ENCODE data around the gene VARS2.
A peak's percentile ranks its signal among the peaks of the same experiment; 100 is the strongest.

The VARS2 gene

DNA sequence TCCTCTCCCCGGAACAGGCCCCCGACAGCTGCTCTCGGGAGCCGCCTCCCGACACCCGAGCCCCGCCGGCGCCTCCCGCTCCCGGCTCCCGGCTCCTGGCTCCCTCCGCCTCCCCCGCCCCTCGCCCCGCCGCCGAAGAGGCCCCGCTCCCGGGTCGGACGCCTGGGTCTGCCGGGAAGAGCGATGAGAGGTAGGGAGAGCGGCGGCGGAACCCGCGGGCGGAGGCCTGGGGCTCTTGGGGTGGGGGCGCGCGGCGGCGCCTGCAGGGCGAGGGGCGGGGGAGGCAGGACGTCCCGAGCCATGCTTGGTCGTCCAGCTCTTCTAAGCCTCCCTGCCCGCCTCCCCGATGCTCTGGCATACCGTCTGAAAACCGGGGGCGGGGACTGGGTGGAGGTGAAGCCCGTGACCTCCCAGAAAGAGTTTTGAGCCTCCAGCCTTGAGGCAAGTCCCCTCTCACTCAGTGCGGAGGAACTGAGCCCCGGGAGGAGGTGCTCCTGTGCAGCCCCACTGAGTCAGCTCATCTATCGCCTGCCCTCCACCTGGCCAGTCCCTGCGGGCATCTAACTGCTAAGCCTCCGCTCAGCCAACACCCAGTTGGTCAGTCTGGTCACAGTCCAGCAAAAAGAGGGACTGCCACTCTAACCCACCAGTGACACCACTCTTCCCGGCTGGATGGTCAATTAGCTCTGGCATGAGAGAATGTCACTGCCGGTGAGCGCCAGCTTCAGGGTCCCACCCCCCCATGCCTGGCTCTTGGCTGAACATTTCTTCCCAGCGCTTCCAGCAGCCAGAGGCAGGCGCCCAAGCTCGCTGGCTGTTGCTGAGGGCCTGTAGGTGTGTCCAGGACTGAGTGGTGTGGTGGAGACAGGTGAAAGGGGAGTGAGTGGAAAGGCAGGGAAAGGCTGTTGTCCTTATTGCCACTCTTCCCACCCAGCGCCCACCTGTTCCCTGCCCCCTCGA lies 29.2 kb upstream of the VARS2 start:
- peak in 1 of 3 experiments; percentile 27 for DNase-seq (ENCODE audit: low read depth in 3 of 3)

DNA sequence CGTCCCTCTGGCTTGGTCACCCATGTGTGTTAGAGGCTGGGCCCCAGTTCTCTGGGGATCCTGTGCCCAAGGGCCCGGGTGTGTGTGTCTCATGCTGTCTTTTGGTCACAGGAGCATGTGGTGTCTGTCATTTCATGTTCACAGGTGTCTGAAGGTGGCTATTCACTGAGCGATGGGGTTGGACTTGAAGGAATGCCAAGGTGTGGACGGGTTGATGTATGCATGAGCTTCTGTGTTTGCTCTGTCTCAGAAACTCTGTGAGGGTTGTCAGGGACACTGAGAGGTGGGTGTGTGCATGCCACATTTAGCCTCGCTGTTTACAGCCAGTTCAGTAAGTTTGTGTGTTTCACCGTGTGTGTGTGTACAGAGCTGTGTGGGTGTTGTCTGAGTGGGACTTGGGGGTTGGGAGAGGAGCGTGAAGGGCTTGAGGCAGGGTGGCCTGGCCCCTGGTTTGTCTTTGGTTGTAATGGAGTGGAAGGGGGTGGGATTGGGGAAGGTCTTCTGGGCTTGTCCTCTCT lies 28.5 kb upstream of the VARS2 start:
- no peak for DNase-seq (ENCODE audit: low read depth in 3 of 3)

DNA sequence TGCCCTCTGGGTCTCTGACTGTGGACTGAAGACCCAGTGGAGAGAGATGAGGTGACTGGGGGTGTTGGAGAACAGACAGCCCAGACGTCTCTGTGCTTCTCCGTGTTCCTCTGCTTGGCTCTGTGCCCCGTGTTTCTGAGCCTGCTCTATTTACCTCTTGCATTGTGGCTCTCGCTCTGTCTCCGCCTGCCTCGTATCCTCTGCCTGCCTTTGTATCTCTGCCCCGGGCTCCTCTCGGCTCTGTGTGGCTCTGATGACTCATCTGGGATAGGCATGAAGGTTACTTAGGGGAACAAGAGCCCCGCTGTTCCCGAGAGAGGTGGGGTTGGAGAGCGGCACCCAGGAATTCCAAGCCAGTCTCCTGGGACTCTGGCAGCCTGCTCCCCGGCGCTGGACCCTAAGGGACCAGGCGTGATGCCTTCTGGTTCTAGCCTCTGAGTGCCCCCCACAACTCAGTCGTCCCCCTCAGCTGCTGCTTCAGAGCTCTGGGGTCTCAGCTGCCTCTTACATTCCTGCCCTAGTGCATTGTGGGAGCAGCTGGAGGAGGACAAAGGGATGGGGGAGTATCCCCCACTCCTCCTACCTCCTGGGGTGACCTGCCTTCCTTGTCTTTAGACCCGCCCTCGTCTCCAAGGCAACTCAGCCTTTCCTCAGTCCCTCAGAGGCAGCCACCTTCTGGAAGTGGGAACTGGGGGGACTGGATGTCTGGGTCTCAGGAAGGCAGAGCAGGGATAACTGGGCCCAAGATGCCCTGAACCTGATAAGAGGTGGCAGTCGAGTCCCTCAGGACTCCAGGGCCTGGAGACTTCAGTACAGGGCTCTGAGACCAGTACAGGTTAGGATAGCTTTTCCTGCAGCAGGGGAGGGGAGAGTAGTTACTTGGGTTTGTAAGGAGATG lies 27.8 kb upstream of the VARS2 start:
- peak in 1 of 3 experiments; percentile 21 for DNase-seq (ENCODE audit: low read depth in 3 of 3)

DNA sequence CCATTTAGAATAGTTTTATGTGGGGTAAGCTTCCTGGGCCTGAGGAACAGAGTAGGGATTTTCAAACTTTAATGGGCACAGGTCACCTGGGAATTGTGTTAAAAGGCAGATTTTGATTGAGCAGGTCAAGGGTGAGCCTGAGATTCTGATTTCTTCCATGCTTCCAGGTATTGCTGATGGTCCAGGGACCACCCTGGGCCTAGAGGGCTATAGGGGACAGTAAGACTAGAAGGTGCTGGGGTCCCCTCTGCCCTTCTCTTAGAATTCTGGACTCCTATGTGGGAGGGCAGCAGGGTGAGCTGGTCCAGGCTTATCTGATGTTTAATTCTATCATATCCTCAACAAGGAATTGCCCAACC lies 27.2 kb upstream of the VARS2 start:
- no peak for DNase-seq (ENCODE audit: low read depth in 3 of 3)

DNA sequence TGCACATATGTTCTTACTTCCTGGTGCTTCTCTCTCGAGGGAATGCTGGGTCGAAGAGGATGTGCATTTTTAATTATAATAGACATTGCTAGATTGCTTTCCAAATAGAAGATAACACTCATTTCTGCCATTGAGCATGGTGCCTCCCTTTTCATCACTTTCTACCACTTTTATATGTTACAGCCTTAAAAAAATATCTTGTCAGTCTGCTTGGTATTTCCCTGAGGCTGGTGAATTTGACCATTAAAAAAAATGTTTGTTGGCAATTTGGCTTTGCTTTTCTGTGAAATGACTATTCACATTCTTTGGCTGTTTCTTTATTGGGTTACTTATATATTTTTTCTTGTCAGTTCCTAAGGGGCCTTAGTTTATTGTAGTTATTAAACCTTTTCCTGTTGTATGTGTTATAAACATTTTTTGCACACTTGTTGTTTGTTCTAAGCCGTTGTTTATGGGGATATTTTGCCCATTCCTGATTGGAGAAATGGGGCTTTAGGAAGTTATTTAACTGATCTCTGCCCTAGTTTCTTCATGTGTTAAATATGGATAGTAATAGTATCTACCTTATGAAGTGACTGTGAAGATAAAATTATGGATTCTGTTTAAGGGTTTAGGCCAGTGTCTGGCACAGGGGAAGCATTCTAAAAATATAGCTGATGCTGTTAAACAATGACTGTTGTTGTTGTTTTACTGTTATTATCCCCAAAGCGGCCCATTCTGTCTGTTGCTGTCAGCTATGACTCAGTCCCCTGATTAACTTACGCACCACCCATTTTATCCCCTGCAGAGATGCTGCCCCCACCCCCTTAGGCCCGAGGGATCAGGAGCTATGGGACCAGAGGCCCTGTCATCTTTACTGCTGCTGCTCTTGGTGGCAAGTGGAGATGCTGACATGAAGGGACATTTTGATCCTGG lies 25.9 kb upstream of the VARS2 start:
- no peak for DNase-seq (ENCODE audit: low read depth in 3 of 3)

DNA sequence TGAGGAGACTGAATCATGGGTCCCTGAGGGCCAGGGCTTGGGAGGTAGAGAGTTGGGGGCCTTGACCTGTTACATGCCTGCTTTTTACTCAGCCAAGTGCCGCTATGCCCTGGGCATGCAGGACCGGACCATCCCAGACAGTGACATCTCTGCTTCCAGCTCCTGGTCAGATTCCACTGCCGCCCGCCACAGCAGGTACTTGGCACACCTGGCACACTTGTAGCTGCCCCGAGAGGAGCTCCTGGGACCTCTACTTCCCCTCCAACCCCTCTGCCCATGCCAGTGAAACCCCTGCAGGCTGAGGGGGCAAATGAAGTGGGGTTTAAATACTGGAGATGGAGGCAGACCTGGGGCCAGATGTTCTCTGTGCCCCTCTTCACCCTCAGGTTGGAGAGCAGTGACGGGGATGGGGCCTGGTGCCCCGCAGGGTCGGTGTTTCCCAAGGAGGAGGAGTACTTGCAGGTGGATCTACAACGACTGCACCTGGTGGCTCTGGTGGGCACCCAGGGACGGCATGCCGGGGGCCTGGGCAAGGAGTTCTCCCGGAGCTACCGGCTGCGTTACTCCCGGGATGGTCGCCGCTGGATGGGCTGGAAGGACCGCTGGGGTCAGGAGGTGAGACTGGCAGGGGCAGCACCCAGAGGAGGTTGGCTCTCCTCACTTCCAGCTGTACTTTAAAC lies 25.1 kb upstream of the VARS2 start:
- DNase-seq (ENCODE audit: low read depth in 3 of 3): no peak

DNA sequence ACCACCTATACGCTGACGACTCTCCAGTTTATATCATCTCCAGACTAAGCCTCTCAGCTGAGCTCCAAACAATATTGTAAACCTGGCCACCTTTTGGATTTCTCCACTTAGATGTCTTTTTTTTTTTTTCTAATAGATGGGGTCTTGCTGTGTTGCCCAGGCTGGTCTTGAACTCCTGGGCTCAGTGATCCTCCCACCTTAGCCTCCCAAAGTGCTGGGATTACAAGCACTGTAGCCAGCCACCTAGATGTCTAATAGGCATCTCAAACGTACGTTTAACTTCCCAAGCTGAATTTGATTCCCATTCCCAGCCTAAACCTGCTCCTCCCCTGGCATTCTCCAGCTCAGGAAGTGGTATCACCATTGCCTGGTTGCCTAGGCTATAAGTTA lies 24.5 kb upstream of the VARS2 start:
- DNase-seq (ENCODE audit: low read depth in 3 of 3): no peak

DNA sequence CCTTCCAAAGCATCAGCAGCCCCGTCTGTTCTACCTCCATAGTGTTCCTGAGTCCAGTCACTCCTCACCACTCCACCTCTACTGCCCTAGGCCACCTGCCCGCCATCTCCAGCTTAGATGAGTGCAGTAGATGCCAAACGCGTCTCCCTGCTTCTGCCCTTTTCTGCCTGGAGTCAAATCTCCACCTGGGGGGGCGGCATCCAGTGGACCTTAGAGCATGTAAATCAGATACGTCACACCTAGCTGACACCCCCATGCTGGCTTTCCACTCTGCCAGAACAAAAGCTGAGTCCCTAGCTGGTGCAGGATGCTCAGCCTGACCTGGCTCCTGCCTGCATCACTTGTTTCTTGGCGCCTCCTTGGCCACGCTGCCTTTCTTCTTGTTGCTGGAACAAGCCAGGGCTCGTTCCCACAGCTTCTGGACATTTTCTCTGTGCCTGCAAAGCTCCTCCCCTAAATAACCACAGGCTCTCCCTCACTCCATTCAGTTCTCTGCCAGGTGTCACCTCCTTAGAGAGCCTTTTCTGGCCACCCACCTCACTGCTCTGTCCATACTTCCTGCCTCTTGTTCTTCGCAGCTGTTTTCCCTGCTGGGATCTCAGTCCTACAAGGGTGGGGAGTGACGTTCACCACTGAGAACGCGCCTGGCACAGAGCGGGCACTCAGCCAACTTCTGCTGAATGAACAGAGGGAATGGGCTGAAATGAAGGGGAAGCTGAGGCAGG lies 24.0 kb upstream of the VARS2 start:
- no peak for DNase-seq (ENCODE audit: low read depth in 3 of 3)

DNA sequence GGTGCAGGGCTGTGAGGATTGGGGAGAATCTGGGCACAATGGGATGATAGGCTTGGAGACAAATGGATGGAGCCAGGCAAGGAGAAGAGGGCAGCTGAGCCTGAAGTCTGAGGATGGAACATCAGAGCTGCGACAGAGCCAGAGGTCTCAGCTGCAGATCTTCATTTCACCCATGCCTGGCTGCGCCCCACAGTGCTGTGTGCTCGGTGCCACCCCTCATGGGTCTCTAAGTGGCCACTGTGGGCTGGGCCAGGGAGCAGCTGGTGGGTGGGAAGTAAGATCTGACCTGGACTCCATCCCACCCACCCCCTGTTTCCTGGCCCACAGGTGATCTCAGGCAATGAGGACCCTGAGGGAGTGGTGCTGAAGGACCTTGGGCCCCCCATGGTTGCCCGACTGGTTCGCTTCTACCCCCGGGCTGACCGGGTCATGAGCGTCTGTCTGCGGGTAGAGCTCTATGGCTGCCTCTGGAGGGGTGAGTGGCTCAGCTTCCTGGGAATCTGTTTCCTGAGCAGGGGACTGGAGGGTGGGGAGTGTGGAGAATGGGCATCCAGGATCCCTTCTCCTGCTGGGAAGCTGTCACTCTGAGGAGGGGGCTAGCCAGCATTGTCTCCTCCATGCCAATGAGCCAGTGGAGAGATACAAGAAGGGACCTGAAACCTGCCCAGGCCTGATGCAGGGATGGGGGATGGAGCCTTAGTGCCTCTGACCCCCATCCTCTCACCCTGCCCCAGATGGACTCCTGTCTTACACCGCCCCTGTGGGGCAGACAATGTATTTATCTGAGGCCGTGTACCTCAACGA lies 23.2 kb upstream of the VARS2 start:
- DNase-seq (ENCODE audit: low read depth in 3 of 3): no peak

DNA sequence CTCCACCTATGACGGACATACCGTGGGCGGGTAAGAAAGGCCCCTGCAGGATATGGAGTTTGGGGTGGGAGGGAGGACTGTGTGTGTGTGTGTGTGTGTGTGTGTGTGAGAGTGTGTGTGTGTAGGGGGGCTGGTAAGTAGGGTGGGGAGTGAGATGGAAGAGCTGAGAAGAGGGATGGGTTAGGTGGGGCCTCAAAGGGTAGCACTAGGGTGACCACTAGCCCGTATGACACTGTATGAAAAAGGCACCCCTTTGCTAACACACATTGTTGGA lies 22.7 kb upstream of the VARS2 start:
- no peak for DNase-seq (ENCODE audit: low read depth in 3 of 3)

DNA sequence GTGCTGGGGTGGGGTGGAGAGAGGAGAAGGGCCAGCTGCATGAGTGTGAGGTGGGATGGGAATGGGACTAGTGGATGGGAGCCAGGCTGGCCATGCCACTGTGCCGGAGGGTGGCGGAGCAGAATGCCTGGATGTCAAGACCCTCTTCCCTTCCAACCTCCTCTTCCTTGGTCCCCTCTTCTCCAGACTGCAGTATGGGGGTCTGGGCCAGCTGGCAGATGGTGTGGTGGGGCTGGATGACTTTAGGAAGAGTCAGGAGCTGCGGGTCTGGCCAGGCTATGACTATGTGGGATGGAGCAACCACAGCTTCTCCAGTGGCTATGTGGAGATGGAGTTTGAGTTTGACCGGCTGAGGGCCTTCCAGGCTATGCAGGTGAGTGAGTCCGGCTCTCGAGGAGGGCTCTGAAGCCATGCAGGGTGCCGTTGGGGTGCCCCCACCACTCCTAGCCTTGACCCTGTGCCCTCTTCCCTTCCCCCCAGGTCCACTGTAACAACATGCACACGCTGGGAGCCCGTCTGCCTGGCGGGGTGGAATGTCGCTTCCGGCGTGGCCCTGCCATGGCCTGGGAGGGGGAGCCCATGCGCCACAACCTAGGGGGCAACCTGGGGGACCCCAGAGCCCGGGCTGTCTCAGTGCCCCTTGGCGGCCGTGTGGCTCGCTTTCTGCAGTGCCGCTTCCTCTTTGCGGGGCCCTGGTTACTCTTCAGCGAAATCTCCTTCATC lies 22.1 kb upstream of the VARS2 start:
- DNase-seq (ENCODE audit: low read depth in 3 of 3): no peak

DNA sequence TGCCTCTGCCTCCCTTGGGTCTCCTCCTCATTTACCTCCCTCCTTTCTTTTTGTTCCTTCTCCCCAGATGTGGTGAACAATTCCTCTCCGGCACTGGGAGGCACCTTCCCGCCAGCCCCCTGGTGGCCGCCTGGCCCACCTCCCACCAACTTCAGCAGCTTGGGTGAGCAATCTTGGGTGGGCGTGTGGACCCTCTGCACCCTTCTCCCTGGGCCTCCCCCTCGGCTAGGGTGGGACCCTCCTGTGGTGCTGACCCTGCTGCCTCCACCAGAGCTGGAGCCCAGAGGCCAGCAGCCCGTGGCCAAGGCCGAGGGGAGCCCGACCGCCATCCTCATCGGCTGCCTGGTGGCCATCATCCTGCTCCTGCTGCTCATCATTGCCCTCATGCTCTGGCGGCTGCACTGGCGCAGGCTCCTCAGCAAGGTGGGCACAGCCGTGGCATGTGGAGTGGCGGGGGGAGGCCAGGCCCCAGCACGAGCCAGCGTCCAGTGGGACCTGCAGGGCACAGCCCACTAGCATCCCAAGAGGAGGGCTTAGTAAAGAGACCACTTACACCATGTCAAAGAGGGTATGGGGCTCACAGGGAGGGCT lies 20.9 kb upstream of the VARS2 start:
- no peak for DNase-seq (ENCODE audit: low read depth in 3 of 3)

DNA sequence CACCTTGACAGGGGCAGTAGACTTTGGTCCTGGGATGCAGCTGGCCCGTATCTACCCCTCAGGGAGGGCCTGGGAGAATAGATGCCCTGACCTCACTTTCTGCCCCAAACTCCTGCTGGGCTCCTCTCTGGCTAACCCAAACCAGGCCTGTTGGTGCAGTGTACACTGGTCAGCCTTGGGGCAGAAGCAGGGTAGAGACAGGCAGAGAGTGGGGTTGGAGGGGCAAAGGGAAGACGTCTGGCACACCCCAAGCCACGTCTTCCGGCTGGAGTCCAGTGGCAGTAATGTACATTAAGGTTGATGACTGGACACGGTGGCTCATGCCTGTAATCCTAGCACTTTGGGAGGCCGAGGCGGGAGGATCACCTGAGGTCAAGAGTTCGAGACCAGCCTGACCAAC lies 20.4 kb upstream of the VARS2 start:
- no peak for DNase-seq (ENCODE audit: low read depth in 3 of 3)

DNA sequence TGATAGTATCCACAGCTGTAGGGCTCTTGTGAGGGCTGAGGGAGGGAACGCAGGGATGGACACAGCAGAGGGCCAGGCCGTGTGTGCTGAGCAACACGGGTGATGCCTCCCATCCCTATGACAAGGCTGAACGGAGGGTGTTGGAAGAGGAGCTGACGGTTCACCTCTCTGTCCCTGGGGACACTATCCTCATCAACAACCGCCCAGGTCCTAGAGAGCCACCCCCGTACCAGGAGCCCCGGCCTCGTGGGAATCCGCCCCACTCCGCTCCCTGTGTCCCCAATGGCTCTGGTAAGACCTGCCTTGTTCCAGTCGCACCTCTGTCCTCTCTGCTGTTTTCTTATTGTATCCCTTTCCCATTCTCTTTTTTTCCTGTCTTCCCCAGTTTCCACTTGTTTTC lies 19.7 kb upstream of the VARS2 start:
- no peak for DNase-seq (ENCODE audit: low read depth in 3 of 3)

DNA sequence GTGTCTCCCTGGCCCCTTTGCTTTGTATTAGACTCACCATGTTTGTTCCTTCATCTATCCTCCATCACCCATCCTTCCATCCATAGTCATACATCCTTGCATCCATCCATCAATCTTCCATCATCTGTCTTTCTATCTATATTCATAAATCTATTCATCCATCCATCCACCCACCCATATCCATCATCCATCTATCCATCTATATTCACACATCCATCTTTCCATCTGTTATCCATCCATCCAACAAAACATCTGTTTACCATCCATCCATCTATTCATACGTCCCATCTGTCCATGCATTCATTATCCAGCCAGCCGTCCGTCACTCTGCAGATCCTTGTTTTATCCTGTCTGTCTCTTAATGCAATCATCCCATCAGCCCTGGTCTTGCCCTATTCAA lies 19.1 kb upstream of the VARS2 start:
- no peak for DNase-seq (ENCODE audit: low read depth in 3 of 3)

DNA sequence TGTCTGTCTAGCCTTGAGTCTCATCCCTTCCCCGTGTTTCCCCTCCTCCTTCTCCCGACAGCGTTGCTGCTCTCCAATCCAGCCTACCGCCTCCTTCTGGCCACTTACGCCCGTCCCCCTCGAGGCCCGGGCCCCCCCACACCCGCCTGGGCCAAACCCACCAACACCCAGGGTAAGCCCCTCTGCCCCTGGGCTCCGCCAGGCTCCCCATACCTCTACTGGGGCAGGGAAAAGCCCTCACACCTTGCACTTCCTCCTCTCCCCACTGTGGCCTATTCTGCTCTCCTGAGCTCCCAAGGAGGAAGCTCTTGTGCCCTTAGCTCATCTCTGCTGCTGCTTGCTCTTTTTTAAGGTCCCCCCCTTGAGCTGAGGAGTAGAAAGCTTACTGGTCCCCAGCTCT lies 18.7 kb upstream of the VARS2 start:
- no peak for DNase-seq (ENCODE audit: low read depth in 3 of 3)

DNA sequence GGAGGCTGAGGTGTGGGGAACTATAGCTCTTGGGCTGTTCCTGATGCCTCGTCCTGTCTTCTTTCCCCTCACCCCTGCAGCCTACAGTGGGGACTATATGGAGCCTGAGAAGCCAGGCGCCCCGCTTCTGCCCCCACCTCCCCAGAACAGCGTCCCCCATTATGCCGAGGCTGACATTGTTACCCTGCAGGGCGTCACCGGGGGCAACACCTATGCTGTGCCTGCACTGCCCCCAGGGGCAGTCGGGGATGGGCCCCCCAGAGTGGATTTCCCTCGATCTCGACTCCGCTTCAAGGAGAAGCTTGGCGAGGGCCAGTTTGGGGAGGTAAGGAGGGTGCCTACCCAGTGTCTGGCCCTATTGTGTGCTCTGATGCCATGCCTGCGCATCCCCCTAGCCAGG lies 17.5 kb upstream of the VARS2 start:
- no peak for DNase-seq (ENCODE audit: low read depth in 3 of 3)

DNA sequence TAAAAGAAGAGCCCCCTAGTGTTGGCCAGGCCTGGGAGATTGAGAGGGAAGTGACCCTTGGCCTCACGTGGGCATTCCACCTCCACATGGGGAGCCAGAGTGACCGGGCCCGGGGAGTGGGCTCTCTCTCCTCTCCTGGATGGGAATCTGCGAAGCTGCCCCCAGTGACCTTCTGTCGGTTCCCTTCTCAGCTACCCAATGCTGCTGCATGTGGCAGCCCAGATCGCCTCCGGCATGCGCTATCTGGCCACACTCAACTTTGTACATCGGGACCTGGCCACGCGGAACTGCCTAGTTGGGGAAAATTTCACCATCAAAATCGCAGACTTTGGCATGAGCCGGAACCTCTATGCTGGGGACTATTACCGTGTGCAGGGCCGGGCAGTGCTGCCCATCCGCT lies 16.2 kb upstream of the VARS2 start:
- DNase-seq (ENCODE audit: low read depth in 3 of 3): no peak
